ENCODE measurements around the gene ACOT2.
A peak's percentile ranks its signal among the peaks of the same experiment; 100 is the strongest.
"Not testable (repeated sequence)": the region's sequence is repeated elsewhere in the genome, so short reads cannot be mapped to it uniquely, and the experiment has no call there.

ACOT2 gene, protein sequence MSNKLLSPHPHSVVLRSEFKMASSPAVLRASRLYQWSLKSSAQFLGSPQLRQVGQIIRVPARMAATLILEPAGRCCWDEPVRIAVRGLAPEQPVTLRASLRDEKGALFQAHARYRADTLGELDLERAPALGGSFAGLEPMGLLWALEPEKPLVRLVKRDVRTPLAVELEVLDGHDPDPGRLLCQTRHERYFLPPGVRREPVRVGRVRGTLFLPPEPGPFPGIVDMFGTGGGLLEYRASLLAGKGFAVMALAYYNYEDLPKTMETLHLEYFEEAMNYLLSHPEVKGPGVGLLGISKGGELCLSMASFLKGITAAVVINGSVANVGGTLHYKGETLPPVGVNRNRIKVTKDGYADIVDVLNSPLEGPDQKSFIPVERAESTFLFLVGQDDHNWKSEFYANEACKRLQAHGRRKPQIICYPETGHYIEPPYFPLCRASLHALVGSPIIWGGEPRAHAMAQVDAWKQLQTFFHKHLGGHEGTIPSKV

DNA sequence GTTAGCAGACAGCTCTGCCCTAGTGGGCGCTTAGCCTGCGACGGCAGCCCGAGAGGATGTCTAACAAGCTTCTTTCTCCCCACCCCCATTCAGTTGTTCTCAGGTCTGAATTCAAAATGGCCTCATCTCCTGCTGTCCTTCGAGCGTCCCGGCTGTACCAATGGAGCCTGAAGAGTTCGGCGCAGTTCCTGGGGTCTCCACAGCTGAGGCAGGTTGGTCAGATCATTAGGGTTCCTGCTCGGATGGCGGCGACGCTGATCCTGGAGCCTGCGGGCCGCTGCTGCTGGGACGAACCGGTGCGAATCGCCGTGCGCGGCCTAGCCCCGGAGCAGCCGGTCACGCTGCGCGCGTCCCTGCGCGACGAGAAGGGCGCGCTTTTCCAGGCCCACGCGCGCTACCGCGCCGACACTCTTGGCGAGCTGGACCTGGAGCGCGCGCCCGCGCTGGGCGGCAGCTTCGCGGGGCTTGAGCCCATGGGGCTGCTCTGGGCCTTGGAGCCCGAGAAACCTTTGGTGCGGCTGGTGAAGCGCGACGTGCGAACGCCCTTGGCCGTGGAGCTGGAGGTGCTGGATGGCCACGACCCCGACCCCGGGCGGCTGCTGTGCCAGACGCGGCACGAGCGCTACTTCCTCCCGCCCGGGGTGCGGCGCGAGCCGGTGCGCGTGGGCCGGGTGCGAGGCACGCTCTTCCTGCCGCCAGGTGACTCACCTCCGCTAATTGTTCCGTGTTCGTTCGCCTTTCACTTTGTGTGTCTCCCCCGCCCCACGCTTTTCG is at the start of gene ACOT2:
ACOT2 (plus strand) TSS at position 29 of the 774 bp plus-strand sequence; CDS start at position 57, 28 bp downstream.
- H3K4me3 ChIP-seq (ENCODE audit: low read depth, low read length): peak within 1 kb of the TSS; percentile 63
- DNase-seq (ENCODE audit: low read depth): peak; percentile 97

DNA sequence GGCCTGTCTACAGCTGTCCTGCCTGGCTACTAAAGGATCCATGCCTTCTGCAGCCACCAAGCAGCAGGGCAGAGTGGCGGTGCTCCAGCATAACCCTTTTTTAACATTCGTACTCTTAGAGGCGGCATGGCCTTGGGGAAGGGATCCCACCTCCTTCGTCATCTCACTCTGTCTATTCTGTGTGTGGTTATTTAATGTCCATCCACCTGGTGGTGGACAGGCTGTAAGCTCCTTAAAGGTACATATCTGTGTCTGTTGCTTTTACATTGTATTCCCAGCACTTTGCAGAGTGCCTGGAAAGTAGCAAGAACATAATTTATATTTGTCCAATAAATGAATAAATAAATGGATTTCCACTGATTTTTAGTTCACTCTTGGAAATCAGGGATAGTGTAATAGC is 47.8 kb upstream of the ACOT2 start:
- TF ChIP-seq, protein P1, sequence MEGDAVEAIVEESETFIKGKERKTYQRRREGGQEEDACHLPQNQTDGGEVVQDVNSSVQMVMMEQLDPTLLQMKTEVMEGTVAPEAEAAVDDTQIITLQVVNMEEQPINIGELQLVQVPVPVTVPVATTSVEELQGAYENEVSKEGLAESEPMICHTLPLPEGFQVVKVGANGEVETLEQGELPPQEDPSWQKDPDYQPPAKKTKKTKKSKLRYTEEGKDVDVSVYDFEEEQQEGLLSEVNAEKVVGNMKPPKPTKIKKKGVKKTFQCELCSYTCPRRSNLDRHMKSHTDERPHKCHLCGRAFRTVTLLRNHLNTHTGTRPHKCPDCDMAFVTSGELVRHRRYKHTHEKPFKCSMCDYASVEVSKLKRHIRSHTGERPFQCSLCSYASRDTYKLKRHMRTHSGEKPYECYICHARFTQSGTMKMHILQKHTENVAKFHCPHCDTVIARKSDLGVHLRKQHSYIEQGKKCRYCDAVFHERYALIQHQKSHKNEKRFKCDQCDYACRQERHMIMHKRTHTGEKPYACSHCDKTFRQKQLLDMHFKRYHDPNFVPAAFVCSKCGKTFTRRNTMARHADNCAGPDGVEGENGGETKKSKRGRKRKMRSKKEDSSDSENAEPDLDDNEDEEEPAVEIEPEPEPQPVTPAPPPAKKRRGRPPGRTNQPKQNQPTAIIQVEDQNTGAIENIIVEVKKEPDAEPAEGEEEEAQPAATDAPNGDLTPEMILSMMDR (conservative IDR thresholded peaks at IDR 0.05; ENCODE audit: low read depth, low read length): no peak
- no peak for DNase-seq (ENCODE audit: low read depth)
- no peak overlapping the region for H3K4me3 ChIP-seq (ENCODE audit: low read depth, low read length)

More for the DNA sequence above, at the start of gene ACOT2:
- TF ChIP-seq, protein P1 (conservative IDR thresholded peaks at IDR 0.05; ENCODE audit: low read depth, low read length): peak; percentile 32

DNA sequence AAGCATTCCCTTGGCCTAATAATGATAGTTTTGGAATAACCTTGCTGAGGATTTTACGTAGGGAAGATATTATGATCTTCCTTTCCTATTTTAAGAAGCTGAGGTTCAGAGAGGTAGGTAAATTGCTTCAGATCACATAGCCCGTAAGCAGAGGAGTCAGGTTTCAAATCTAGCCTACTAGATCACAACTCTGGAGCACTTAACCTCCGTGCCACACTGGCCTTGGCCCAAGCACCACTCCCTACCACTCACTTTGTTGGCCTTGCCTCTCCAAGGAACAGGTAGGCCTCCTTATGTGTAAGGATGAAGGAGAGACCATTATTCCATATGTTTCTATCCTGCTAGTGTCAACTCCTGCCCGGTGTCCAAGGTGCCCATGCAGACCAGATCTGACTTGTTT is 44.5 kb upstream of the ACOT2 start:
- no peak overlapping the region for H3K4me3 ChIP-seq (ENCODE audit: low read depth, low read length)
- no peak for DNase-seq (ENCODE audit: low read depth)
- TF ChIP-seq, protein P1 (conservative IDR thresholded peaks at IDR 0.05; ENCODE audit: low read depth, low read length): no peak

DNA sequence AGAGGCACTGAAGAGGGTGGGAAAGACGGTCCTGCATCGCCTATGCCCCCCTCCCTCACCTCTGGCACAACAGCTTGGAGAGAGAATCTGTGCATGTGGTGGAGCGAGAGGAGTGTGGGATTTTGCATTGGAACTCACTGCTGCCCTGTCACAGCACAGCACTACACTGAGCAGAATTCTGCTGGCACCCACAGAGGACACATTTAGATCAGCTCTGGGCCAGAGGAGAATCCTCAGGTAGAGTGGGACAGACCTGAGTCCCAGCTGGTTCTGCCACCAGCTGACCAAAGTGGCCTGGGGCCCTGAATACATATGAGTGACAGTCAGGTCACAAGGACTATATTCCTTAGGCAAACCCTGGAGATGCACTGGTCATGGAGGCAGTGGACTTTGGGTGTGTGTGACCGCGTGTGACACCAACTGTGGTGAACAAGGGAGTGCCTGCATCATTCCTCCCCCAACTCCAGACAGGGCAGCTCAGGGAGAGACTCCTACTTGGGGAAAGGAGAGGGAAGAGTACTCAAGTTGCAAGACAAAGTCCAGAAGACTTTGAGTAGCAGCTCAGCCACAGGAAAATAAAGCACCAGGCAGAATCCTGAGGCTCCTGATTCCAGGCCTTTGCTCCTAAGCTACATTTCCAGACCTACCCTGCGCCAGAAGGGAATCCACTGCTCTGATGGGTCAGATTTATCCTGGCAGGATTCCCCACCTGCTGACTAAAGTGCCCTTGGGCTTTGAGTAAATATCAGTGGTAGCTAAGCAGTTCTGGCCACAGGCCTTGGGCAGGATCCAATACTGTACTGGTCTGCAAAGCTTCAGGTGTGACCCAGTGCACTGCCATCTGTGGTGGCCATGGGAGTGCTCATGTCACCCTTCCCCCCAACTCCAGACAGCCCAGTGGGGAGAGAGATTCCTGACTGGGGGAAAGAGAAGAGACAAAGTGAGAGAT is 42.7 kb upstream of the ACOT2 start:
- no peak overlapping the region for H3K4me3 ChIP-seq (ENCODE audit: low read depth, low read length)
- no peak for DNase-seq (ENCODE audit: low read depth)
- TF ChIP-seq, protein P1 (conservative IDR thresholded peaks at IDR 0.05; ENCODE audit: low read depth, low read length): no peak

DNA sequence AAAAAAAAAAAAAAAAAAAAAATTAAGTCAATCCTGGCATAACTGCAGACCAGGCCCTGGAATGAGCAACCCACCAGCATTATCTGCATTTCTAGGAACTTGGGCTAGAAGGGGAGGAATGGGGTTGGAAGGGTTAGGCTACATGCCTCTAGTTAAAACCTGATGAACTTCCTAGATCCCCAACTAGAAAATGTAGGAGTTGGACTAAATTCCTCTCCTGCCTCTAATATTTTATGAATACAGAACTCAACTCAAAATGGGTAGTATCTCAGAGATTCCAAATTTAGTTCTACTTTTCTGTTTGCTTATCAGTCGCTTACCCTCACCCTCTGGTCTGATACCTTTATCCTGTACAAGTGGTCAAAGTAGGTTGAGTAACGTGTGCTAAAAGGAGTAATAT is 39.7 kb upstream of the ACOT2 start:
- not testable (repeated sequence) for DNase-seq (ENCODE audit: low read depth); H3K4me3 ChIP-seq (ENCODE audit: low read depth, low read length)

DNA sequence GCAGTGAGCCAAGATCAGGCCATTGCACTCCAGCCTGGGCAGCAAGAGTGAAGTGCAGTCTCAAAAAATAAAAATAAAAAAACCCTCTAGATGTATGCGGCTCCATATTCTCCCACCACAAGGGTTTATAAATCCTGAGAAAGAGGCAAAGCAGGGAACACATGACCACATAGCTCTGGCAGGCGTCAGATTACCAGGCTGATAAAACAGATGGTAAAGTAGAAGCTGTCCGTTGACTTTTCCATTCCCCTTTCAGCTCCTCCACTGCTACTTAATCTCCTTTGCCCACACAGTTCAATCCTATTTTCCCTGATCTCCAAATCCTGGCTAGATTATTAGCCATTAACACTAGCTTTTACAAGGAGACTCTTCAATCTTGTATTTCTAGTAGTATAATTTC is 37.0 kb upstream of the ACOT2 start:
- not testable (repeated sequence) for H3K4me3 ChIP-seq (ENCODE audit: low read depth, low read length); DNase-seq (ENCODE audit: low read depth)

DNA sequence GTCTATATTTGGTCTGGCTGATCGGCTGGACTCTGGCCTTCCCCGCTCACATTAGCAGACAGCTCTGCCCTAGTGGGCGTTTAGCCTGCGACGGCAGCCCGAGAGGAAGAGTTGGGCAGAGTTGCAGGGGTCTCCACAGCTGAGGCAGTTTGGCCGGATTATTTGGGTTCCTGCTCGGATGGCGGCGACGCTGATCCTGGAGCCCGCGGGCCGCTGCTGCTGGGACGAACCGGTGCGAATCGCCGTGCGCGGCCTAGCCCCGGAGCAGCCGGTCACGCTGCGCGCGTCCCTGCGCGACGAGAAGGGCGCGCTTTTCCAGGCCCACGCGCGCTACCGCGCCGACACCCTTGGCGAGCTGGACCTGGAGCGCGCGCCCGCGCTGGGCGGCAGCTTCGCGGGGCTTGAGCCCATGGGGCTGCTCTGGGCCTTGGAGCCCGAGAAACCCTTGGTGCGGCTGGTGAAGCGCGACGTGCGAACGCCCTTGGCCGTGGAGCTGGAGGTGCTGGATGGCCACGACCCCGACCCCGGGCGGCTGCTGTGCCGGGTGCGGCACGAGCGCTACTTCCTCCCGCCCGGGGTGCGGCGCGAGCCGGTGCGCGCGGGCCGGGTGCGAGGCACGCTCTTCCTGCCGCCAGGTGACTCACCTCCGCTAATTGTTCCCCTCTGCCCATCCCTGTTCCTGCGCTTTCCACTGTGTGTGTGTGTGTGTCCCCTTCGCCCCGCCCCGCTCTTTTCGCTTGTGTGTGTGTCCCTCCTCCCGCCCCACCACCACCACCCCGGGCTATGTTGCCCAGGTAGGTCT is 31.6 kb upstream of the ACOT2 start:
- not testable (repeated sequence) for DNase-seq (ENCODE audit: low read depth); H3K4me3 ChIP-seq (ENCODE audit: low read depth, low read length)
